K562 (cell line): Measurements from ENCODE around the gene NEB. TPM values are rescaled to one million over a fixed set of nuclear protein-coding genes. Genes with fewer than 3 reads are reported as not detected.
A peak's percentile ranks its signal among the peaks of the same experiment; 100 is the strongest.

Experiments used
- ATAC-seq: fragments of 200-7000 bp; cut with Tn5 transposase; 3 replicates; pipeline ENCODE4 v1.9.1; 2020; ENCODE audit warnings: moderate library complexity
- BruUV-seq: library from RNA; stranded (reverse); fragments of 400-500 nt; replicated peaks from 2 replicates; lab custom pipeline; 2021; lab: Mats Ljungman, UMichigan
- CTCF ChIA-PET: fragments of 300-600 bp; formaldehyde crosslinking; extraction: SDS; loops from one replicate; lab custom pipeline; 2021; ENCODE audit warnings: low intra/inter-chr PET ratio; lab: Yijun Ruan, JAX
- POLR2A ChIA-PET: fragments of 300-600, 350-650 bp; sonication (Branson Sonifier 250); formaldehyde crosslinking; extraction: SDS; loops from one replicate; lab custom pipeline; 2021; ENCODE audit warnings: antibody characterized with exemption, inconsistent platforms; lab: Yijun Ruan, JAX
- DNase-seq, 4 experiments: peaks; one replicate each; pipeline versions ENCODE4 v3.0.0 to v3.0.0-alpha.2; 2011 to 2018; ENCODE audit warnings: low spot score in 3 of 4, mixed read lengths in 3 of 4; ENCODE audit errors: extremely low read depth in 1 of 4
- FAIRE-seq: peaks from 2 replicates; lab custom pipeline; 2011; peaks lifted over from hg19 to GRCh38; lab: Jason Lieb, UNC
- H2AFZ ChIP-seq: 2 replicates; pipeline ENCODE4 v1.6.0; 2011; ENCODE audit warnings: low read depth, low read length, control low read depth, inconsistent platforms
- H3K27ac ChIP-seq: fragments of 200-600 bp; 3 replicates; pipeline ENCODE4 v1.8.0; 2011; ENCODE audit warnings: low read depth, mild to moderate bottlenecking, control low read depth, inconsistent platforms, low read length, moderate library complexity, mixed read lengths; ENCODE audit errors: extremely low read depth
- H3K27me3 ChIP-seq, 2 experiments: fragments of 300-600 bp in 1 of 2; 2 replicates in 1 of 2; 3 replicates in 1 of 2; pipeline versions ENCODE4 v1.6.0 to v1.8.0; 2011; ENCODE audit warnings: inconsistent platforms in 2 of 2, low read length in 2 of 2, mild to moderate bottlenecking in 1 of 2, mixed read lengths in 1 of 2, moderate library complexity in 1 of 2; ENCODE audit not compliant: control insufficient read depth in 2 of 2, insufficient read depth in 2 of 2
- H3K36me3 ChIP-seq: fragments of 300-600 bp; 3 replicates; pipeline ENCODE4 v1.8.0; 2011; ENCODE audit warnings: mild to moderate bottlenecking, low read length, inconsistent platforms; ENCODE audit not compliant: control insufficient read depth, insufficient read depth
- H3K4me1 ChIP-seq, 2 experiments: fragments of 200-600 bp in 1 of 2; replicated peaks in 1 of 2; 2 replicates in 1 of 2; 3 replicates in 1 of 2; pipeline versions ENCODE4 v1.5.1 to v1.8.0; 2011; ENCODE audit warnings: inconsistent platforms in 2 of 2, low read length in 2 of 2, mild to moderate bottlenecking in 1 of 2, mixed read lengths in 1 of 2, moderate library complexity in 1 of 2; ENCODE audit not compliant: control insufficient read depth in 2 of 2, insufficient read depth in 2 of 2
- H3K4me2 ChIP-seq: 2 replicates; pipeline ENCODE4 v1.6.1; 2011; ENCODE audit warnings: low read length, control low read depth, inconsistent platforms, mixed read lengths; ENCODE audit not compliant: insufficient read depth
- H3K4me3 ChIP-seq: fragments of 200-600 bp; sonication (generic), shearing (Covaris generic); 2 replicates; pipeline ENCODE4 v1.5.1; 2016; ENCODE audit warnings: control low read depth, inconsistent platforms
- H3K79me2 ChIP-seq: fragments of 200-600 bp; 3 replicates; pipeline ENCODE4 v1.8.0; 2011; ENCODE audit warnings: low read length, inconsistent platforms; ENCODE audit not compliant: control insufficient read depth, insufficient read depth
- H3K9ac ChIP-seq, 2 experiments: 2 replicates each; pipeline versions ENCODE4 v1.6.0 to v1.6.1; 2011; ENCODE audit warnings: low read depth in 2 of 2, low read length in 2 of 2, control low read depth in 1 of 2, inconsistent platforms in 1 of 2, mild to moderate bottlenecking in 1 of 2, mixed read lengths in 1 of 2; ENCODE audit not compliant: insufficient read depth in 1 of 2
- H3K9me1 ChIP-seq: one replicate; pipeline ENCODE4 v1.6.0; 2011; ENCODE audit warnings: inconsistent platforms, mild to moderate bottlenecking, low read length, moderate library complexity; ENCODE audit not compliant: control insufficient read depth, insufficient read depth
- H3K9me3 ChIP-seq: replicated peaks from 2 replicates; pipeline ENCODE4 v1.5.1; 2011; ENCODE audit warnings: low read depth, low read length, inconsistent platforms; ENCODE audit not compliant: control insufficient read depth, insufficient read depth
- H4K20me1 ChIP-seq: replicated peaks from 2 replicates; pipeline ENCODE4 v1.6.1; 2011; ENCODE audit warnings: low read length, inconsistent platforms, mixed read lengths; ENCODE audit not compliant: control insufficient read depth, insufficient read depth
- ATF4 ChIP-seq: fragments of 450-650 bp; formaldehyde crosslinking; IDR thresholded peaks from 2 replicates; pipeline ENCODE4 v1.4.0; 2022; ENCODE audit warnings: mild to moderate bottlenecking, moderate library complexity
- CEBPB ChIP-seq: fragments of 450-650 bp; IDR thresholded peaks from 2 replicates; pipeline ENCODE4 v1.6.1; 2016; ENCODE audit warnings: missing genetic modification characterization, missing compliant biosample characterization
- GTF2B ChIP-seq: IDR thresholded peaks from 2 replicates; pipeline ENCODE4 v1.6.1; 2011; ENCODE audit not compliant: insufficient read length; ENCODE audit errors: extremely low read depth
- PKNOX1 ChIP-seq: fragments of 450-650 bp; IDR thresholded peaks from 2 replicates; pipeline ENCODE4 v1.6.1; 2016
- RAD21 ChIP-seq, 2 experiments: fragments of 250-450 bp in 1 of 2; fragments of 450-650 bp in 1 of 2; sonication (Bioruptor Pico) in 1 of 2; formaldehyde crosslinking in 1 of 2; IDR thresholded peaks in 1 of 2; conservative IDR thresholded peaks in 1 of 2; 2 replicates each; pipeline versions ENCODE4 v1.4.0 to v1.8.0; 2020 to 2022; ENCODE audit warnings: mild to moderate bottlenecking in 2 of 2, moderate library complexity in 1 of 2
- SMARCA5 ChIP-seq: fragments of 450-650 bp; IDR thresholded peaks from 2 replicates; pipeline ENCODE4 v1.6.1; 2016
- TFE3 ChIP-seq: fragments of 450-650 bp; formaldehyde crosslinking; IDR thresholded peaks from 2 replicates; pipeline ENCODE4 v1.4.0; 2020; ENCODE audit warnings: mild to moderate bottlenecking, mixed read lengths
- ZNF3 ChIP-seq: fragments of 250-450 bp; sonication (Bioruptor Pico); IDR thresholded peaks from 2 replicates; pipeline ENCODE4 v1.5.0; 2021; ENCODE audit warnings: mild to moderate bottlenecking, moderate library complexity
- WGBS: fragments of 100-300 bp; shearing (Covaris generic); methylation state at CpG from one replicate; pipeline ENCODE4 v1.1.6; 2016; ENCODE audit warnings: low coverage, mixed read lengths; ENCODE audit not compliant: insufficient coverage; ENCODE audit errors: missing lambda C conversion rate; 5-methylcytosine and 5-hydroxymethylcytosine counted together
- in situ Hi-C: fragments of 300-500 bp; cut with MboI; formaldehyde crosslinking; loops from 4 replicates; pipeline ENCODE4 v1.15.0; 2018; ENCODE audit warnings: inconsistent platforms, mixed read lengths
- intact Hi-C: fragments of 100-400 bp; cut with micrococcal nuclease; formaldehyde crosslinking; loops from 2 replicates; pipeline ENCODE4 v1.14.2; 2022
- polyA plus RNA-seq, 8 experiments: library from polyadenylated mRNA; depleted of rRNA in 4 of 8; stranded (reverse) in 5 of 8; unstranded in 3 of 8; fragments of >200 nt; fragmentation: Nextera tagmentation in 2 of 8; fragmentation: Illumina TruSeq in 1 of 8; extraction: Ambion mirVana in 2 of 8; extraction: Trizol in 1 of 8; gene quantifications; 2 replicates each; pipeline versions ENCODE4 v1.2.1 to v1.2.3, GENCODE V29; 2011 to 2014; ENCODE audit warnings: inconsistent platforms in 1 of 8, missing spikeins in 1 of 8
- total RNA-seq, 7 experiments: library from RNA; depleted of rRNA in 6 of 7; stranded (reverse); fragments of >200 nt in 6 of 7; fragmentation: Illumina TruSeq in 2 of 7; extraction: Trizol in 2 of 7; gene quantifications; 2 replicates each; pipeline versions ENCODE4 v1.2.1 to v1.2.3, GENCODE V29; 2011 to 2021; ENCODE audit warnings: low replicate concordance in 1 of 7

The NEB gene
- total and polyA plus RNA-seq, 9 of the 15 experiments (the other 6 are each of a cell fraction or from before 2014, with no cell fraction given), result 1.7 to 3.8 (median 2.9) TPM

GRCh38 chr2:151672277-151672676, 62.0 kb downstream of the NEB start (continued):
- peak; percentile 71; the same call in 1 of the 2 replicates for TF ChIP-seq ATF4 (CRISPR knock-in tag)
- no peak for TF ChIP-seq TFE3 (CRISPR knock-in tag)

GRCh38 chr2:151670846-151671597, 63.3 kb downstream of the NEB start:
- 78% methylated on average over 9 of the region's 9 CpGs for WGBS
- Histone ChIP-seq H3K36me3 (no peaks in the 10 kb centered on the region), H3K79me2 (no peaks in the 10 kb centered on the region), H2AFZ (no peak overlapping the region), H3K27me3 (no peaks in the 10 kb centered on the region)
- TF ChIP-seq GTF2B (no peak), ZNF3 (no peak), RAD21 (CRISPR knock-in tag; conservative IDR thresholded peaks at IDR 0.05 in 1 of 2, IDR thresholded peaks at IDR 0.05 in 1 of 2) (no peak), SMARCA5 (no peak), CEBPB (tag) (peak; percentile 27; the same call in 1 of the 2 replicates), PKNOX1 (peak; percentile 32; the same call in 1 of the 2 replicates)
- TF ChIP-seq, all 486 proteins: peak for 2
- POLR2A ChIA-PET, result interaction anchor here (0.7 to 2.3 kb wide), 6 partner anchors 10 to 32 kb away, joined by 3 to 8 read pairs (median 6); no protein-coding TSS in a partner anchor
- CTCF ChIA-PET, result no interaction called here
- no peak overlapping the region for H3K4me3 ChIP-seq
- no peaks in the 10 kb centered on the region for H3K9me3 ChIP-seq
- H3K9ac ChIP-seq, result no peak overlapping the region
- DNase-seq (no peak), FAIRE-seq (no peak), ATAC-seq (no peak)
- BruUV-seq, result no TSS peak
- intact Hi-C loops (no loop called here), in situ Hi-C loops (no loop called here)
- no peak overlapping the region for H3K4me2 ChIP-seq
- H3K9me1 ChIP-seq, result no peaks in the 10 kb centered on the region
- no peaks in the 10 kb centered on the region for H4K20me1 ChIP-seq
- peaks cover 0 to 26% of the 10 kb centered on the region in 2 experiments; a peak in 4 of 5 replicates for H3K4me1 ChIP-seq
- no peak overlapping the region for H3K27ac ChIP-seq
